Activated naive CD4-positive, alpha-beta T cell treated with anti-CD3 and anti-CD28 coated beads, Interleukin-2, amount 50 U/mL, for 72 hours (primary cell): Measurements from ENCODE around the gene C11orf98. TPM values are rescaled to one million over a fixed set of nuclear protein-coding genes. Genes with fewer than 3 reads are reported as not detected.
"Not testable (repeated sequence)": the region's sequence is repeated elsewhere in the genome, so short reads cannot be mapped to it uniquely, and the experiment has no call there.

Experiments used
- ATAC-seq, 2 donors: fragments of 150-1000 bp; cut with Tn5 transposase; 2 replicates each; pipeline ENCODE4 v1.10.0; 2021; ENCODE audit warnings: mild to moderate bottlenecking in 2 of 2, moderate library complexity in 2 of 2
- DNase-seq, 2 donors: peaks; one replicate each; pipeline ENCODE4 v3.0.0; 2021 to 2022; ENCODE audit warnings: low spot score in 2 of 2
- H3K27ac Mint-ChIP-seq, 2 donors: one replicate each; pipeline ENCODE4 v1.8.0; 2022; ENCODE audit warnings: mild to moderate bottlenecking in 2 of 2, mixed read lengths in 2 of 2
- H3K36me3 Mint-ChIP-seq, 2 donors: one replicate each; pipeline ENCODE4 v1.8.0; 2022; ENCODE audit warnings: mixed read lengths in 2 of 2
- H3K9me3 Mint-ChIP-seq, 2 donors: one replicate each; pipeline ENCODE4 v1.8.0; 2022; ENCODE audit warnings: mixed read lengths in 2 of 2
- total RNA-seq, 2 donors: library from RNA; stranded (reverse); gene quantifications; one replicate each; pipeline ENCODE4 v1.2.3, GENCODE V29; 2022

The C11orf98 gene
- 100 to 1,000 TPM in 1 of 2 donors, 10 to 100 TPM in 1; 62.0 to 103 TPM for total RNA-seq

GRCh38 chr11:62665075-62665598, at the start of gene C11orf98, which contains the start of gene CSKMT:
TSS of gene C11orf98 (minus strand) at chr11:62665210. CDS start at chr11:62665169, 41 bp downstream.
TSS of gene CSKMT (plus strand) at chr11:62665312. CDS start at chr11:62665880, 568 bp downstream.
- Mint-ChIP-seq H3K9me3 (no peaks in the 10 kb centered on the region), H3K27ac (peak within 1 kb of the TSS; percentile 96 to 98), H3K36me3 (peaks cover 43 to 45% of the 10 kb centered on the region in 2 donors)
- ATAC-seq (peak; percentile 91 to 95), DNase-seq (peak; percentile 96 to 98)

GRCh38 chr11:62713343-62713742, 48.3 kb upstream of the C11orf98 start:
- ATAC-seq (no peak), DNase-seq (no peak)
- peaks cover 32 to 64% of the 10 kb centered on the region in 2 donors for H3K36me3 Mint-ChIP-seq
- peak overlapping the region; percentile 62 to 71 for H3K27ac Mint-ChIP-seq
- H3K9me3 Mint-ChIP-seq, result no peaks in the 10 kb centered on the region

GRCh38 chr11:62712861-62713260, 47.9 kb upstream of the C11orf98 start:
- no peak for DNase-seq
- no peak for ATAC-seq
- peak overlapping the region; percentile 71 to 90 for H3K27ac Mint-ChIP-seq
- H3K36me3 Mint-ChIP-seq, result peaks cover 30 to 60% of the 10 kb centered on the region in 2 donors
- H3K9me3 Mint-ChIP-seq, result no peaks in the 10 kb centered on the region

- peak overlapping the region; percentile 71 to 90 for H3K27ac Mint-ChIP-seq
These were observed 47.3 kb upstream of the C11orf98 start for GRCh38 chr11:62712276-62712812.

GRCh38 chr11:62710001-62710345, 45.0 kb upstream of the C11orf98 start:
- Mint-ChIP-seq H3K9me3 (no peaks in the 10 kb centered on the region), H3K36me3 (peaks cover 16 to 41% of the 10 kb centered on the region in 2 donors), H3K27ac (peak overlapping the region; percentile 97 to 98)
- ATAC-seq, result no peak
- peak in 1 of 2 donors; percentile 36 for DNase-seq

More at GRCh38 chr11:62712276-62712812, 47.3 kb upstream of the C11orf98 start:
- DNase-seq (no peak), ATAC-seq (no peak)
- no peaks in the 10 kb centered on the region for H3K9me3 Mint-ChIP-seq
- H3K36me3 Mint-ChIP-seq, result peaks cover 25 to 56% of the 10 kb centered on the region in 2 donors

- Mint-ChIP-seq H3K27ac (peak overlapping the region; percentile 97 to 98), H3K9me3 (no peaks in the 10 kb centered on the region), H3K36me3 (peaks cover 16 to 37% of the 10 kb centered on the region in 2 donors)
- DNase-seq (peak; percentile 89 to 91), ATAC-seq (peak; percentile 74 to 84)
These were observed 44.4 kb upstream of the C11orf98 start for GRCh38 chr11:62709247-62710000.

- DNase-seq (peak; percentile 54 to 63), ATAC-seq (peak; percentile 31 to 40)
- no peaks in the 10 kb centered on the region for H3K9me3 Mint-ChIP-seq
- peaks cover 16 to 33% of the 10 kb centered on the region in 2 donors for H3K36me3 Mint-ChIP-seq
- peak overlapping the region; percentile 97 to 98 for H3K27ac Mint-ChIP-seq
These were observed 43.8 kb upstream of the C11orf98 start for GRCh38 chr11:62708793-62709192.

- ATAC-seq, result no peak
- Mint-ChIP-seq H3K9me3 (no peaks in the 10 kb centered on the region), H3K36me3 (peaks cover 16 to 33% of the 10 kb centered on the region in 2 donors), H3K27ac (peak overlapping the region; percentile 97 to 98)
- no peak for DNase-seq
These were observed 43.4 kb upstream of the C11orf98 start for GRCh38 chr11:62708392-62708791.

GRCh38 chr11:62707277-62707861, 42.4 kb upstream of the C11orf98 start, which contains the start of the genes BSCL2 and GNG3:
TSS of gene BSCL2 (minus strand) at chr11:62707424. CDS start at chr11:62707195, 229 bp downstream.
TSS of gene GNG3 (plus strand) at chr11:62707676. CDS start at chr11:62708296, 620 bp downstream.
- Mint-ChIP-seq H3K27ac (peak within 1 kb of the TSS; percentile 87 to 98), H3K36me3 (peaks cover 16 to 31% of the 10 kb centered on the region in 2 donors), H3K9me3 (no peaks in the 10 kb centered on the region)
- ATAC-seq (no peak), DNase-seq (no peak)

- DNase-seq (no peak), ATAC-seq (no peak)
- Mint-ChIP-seq H3K9me3 (no peaks in the 10 kb centered on the region), H3K36me3 (peaks cover 16 to 31% of the 10 kb centered on the region in 2 donors), H3K27ac (peak overlapping the region; percentile 45 to 74)
These were observed 41.8 kb upstream of the C11orf98 start for GRCh38 chr11:62706850-62707247.

- ATAC-seq (peak; percentile 81 to 82), DNase-seq (peak; percentile 92 to 93)
- Mint-ChIP-seq H3K36me3 (peaks cover 16 to 27% of the 10 kb centered on the region in 2 donors), H3K9me3 (no peaks in the 10 kb centered on the region), H3K27ac (peak overlapping the region; percentile 81 to 86)
These were observed 41.2 kb upstream of the C11orf98 start for GRCh38 chr11:62705880-62706849.

GRCh38 chr11:62705413-62705812, 40.4 kb upstream of the C11orf98 start:
- Mint-ChIP-seq H3K36me3 (peaks cover 16 to 20% of the 10 kb centered on the region in 2 donors), H3K9me3 (no peaks in the 10 kb centered on the region), H3K27ac (peak overlapping the region; percentile 81 to 86)
- ATAC-seq, result no peak
- no peak for DNase-seq

GRCh38 chr11:62703921-62704320, 38.9 kb upstream of the C11orf98 start:
- peak overlapping the region in 1 of 2 donors; percentile 29 for H3K27ac Mint-ChIP-seq
- DNase-seq, result not testable (repeated sequence)

GRCh38 chr11:62702246-62702645, 37.2 kb upstream of the C11orf98 start:
- peak overlapping the region in 1 of 2 donors; percentile 76 for H3K27ac Mint-ChIP-seq
- no peaks in the 10 kb centered on the region for H3K9me3 Mint-ChIP-seq
- no peak for DNase-seq
- H3K36me3 Mint-ChIP-seq, result peaks cover 5 to 12% of the 10 kb centered on the region in 2 donors
- ATAC-seq, result peak in 1 of 2 donors; percentile 9

More at GRCh38 chr11:62703921-62704320, 38.9 kb upstream of the C11orf98 start:
- peaks cover 10 to 13% of the 10 kb centered on the region in 2 donors for H3K36me3 Mint-ChIP-seq
- not testable (repeated sequence) for H3K9me3 Mint-ChIP-seq, ATAC-seq

- Mint-ChIP-seq H3K36me3 (peaks cover 6 to 18% of the 10 kb centered on the region in 2 donors), H3K9me3 (no peaks in the 10 kb centered on the region), H3K27ac (peak overlapping the region in 1 of 2 donors; percentile 57)
- ATAC-seq, result peak; percentile 84 to 88
- DNase-seq, result peak; percentile 66 to 79
These were observed 29.6 kb upstream of the C11orf98 start for GRCh38 chr11:62694455-62695167.
